OCI-LY1 (cell line): Measurements from ENCODE around the gene SNAPC4.

Source experiments
- EZH2 ChIP-seq: fragments of 200-600 bp; sonication (generic), shearing (Covaris generic); IDR thresholded peaks from 2 replicates; pipeline ENCODE4 v1.8.0; 2017; ENCODE audit warnings: borderline replicate concordance, mixed run types, mild to moderate bottlenecking, antibody characterized with exemption, low read length, moderate library complexity, mixed read lengths
- TF ChIP-seq, protein P1 (sequence below): fragments of 200-600 bp; sonication (generic), shearing (Covaris generic); IDR thresholded peaks from 2 replicates; pipeline ENCODE4 v1.5.1; 2017; ENCODE audit warnings: mild to moderate bottlenecking, antibody characterized with exemption, low read length, moderate library complexity, mixed read lengths

DNA sequence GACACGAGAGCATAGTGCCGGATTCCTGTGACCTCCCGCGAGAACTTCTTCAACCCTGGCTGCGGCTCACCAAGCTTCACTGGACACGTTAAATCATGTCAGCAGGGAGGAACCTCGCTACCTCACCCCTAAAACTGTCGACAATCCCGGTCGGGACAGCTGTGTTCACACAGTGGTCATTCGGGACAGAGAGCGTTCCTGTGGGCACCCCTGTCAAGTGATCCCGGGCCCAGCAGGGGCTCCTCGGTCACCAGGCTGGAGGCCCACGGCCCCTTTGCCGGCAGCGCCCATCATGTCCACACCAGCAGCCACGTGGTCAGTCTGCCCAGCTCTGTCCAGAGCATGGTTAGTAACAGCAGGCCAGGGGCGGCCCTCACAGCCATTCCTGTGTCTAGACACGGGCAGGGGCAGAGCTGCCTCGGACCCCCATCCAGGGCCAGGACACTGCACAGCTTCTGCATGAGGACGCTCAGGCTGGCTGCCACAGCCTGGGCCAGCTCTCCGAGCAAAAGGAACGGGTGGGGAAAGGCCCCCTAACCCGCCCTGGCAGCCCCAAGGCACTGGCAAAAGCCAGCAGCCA is 36.2 kb upstream of the SNAPC4 start:
- TF ChIP-seq, protein P1, sequence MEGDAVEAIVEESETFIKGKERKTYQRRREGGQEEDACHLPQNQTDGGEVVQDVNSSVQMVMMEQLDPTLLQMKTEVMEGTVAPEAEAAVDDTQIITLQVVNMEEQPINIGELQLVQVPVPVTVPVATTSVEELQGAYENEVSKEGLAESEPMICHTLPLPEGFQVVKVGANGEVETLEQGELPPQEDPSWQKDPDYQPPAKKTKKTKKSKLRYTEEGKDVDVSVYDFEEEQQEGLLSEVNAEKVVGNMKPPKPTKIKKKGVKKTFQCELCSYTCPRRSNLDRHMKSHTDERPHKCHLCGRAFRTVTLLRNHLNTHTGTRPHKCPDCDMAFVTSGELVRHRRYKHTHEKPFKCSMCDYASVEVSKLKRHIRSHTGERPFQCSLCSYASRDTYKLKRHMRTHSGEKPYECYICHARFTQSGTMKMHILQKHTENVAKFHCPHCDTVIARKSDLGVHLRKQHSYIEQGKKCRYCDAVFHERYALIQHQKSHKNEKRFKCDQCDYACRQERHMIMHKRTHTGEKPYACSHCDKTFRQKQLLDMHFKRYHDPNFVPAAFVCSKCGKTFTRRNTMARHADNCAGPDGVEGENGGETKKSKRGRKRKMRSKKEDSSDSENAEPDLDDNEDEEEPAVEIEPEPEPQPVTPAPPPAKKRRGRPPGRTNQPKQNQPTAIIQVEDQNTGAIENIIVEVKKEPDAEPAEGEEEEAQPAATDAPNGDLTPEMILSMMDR = no peak
- TF ChIP-seq EZH2 = no peak
